Measurements from ENCODE around the gene STK31.

GRCh38 chr7:23721456-23721855 lies 11.4 kb downstream of the STK31 start:
- TF ChIP-seq CTCF (IDR thresholded peaks at IDR 0.05), result no peak
- no peak for TF ChIP-seq POLR2A (IDR thresholded peaks at IDR 0.05)
